BLaER1 (cell line): Measurements from ENCODE around the gene MAP2K5.

ENCODE experiments used
- H3K27ac ChIP-seq: shearing (Covaris generic); formaldehyde crosslinking; 2 replicates; pipeline ENCODE4 v1.8.1; 2022
- H3K27me3 ChIP-seq: shearing (Covaris generic); formaldehyde crosslinking; 2 replicates; pipeline ENCODE4 v1.8.1; 2022
- H3K36me3 ChIP-seq: shearing (Covaris generic); formaldehyde crosslinking; 2 replicates; pipeline ENCODE4 v1.8.1; 2022
- H3K4me1 ChIP-seq: shearing (Covaris generic); formaldehyde crosslinking; 2 replicates; pipeline ENCODE4 v1.8.1; 2022
- H3K4me2 ChIP-seq: shearing (Covaris generic); formaldehyde crosslinking; 2 replicates; pipeline ENCODE4 v1.8.1; 2022
- H3K4me3 ChIP-seq: shearing (Covaris generic); formaldehyde crosslinking; 2 replicates; pipeline ENCODE4 v1.8.1; 2022
- H3K9ac ChIP-seq: shearing (Covaris generic); formaldehyde crosslinking; 2 replicates; pipeline ENCODE4 v1.8.1; 2022
- H3K9me3 ChIP-seq: shearing (Covaris generic); formaldehyde crosslinking; 2 replicates; pipeline ENCODE4 v1.8.1; 2022
- H4K20me1 ChIP-seq: shearing (Covaris generic); formaldehyde crosslinking; 2 replicates; pipeline ENCODE4 v1.8.1; 2022
- Cebpa-rat ChIP-seq: shearing (Covaris generic); IDR thresholded peaks from 2 replicates; pipeline ENCODE4 v1.8.1; 2022

Gene MAP2K5

DNA sequence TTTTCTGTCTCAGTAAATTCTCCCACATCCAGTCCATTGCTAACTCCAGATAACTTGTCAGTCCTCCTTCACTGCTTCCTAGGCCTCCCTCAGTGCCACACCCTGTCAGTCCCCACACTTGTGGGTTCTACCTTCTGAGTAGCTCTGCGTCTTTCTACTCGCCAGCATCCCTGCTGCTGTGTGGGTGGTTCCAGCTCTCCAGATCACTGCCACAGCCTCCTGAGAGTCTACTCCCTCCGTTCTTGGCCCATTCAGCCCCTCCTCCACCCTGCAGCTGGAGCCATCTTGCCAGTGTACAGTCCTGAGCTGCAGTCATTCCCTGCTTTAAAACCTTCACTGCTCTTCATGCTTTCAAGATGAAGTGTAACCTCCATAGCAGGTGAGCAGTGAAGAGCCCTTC lies 45.3 kb downstream of the MAP2K5 start:
- H3K4me2 ChIP-seq = no peak overlapping the region
- no peak for TF ChIP-seq Cebpa-rat
- H4K20me1 ChIP-seq = no peaks in the 10 kb centered on the region
- no peaks in the 10 kb centered on the region for H3K27me3 ChIP-seq
- no peak overlapping the region for H3K27ac ChIP-seq
- peaks cover 11% of the 10 kb centered on the region for H3K4me1 ChIP-seq
- no peak overlapping the region for H3K4me3 ChIP-seq
- peaks cover 54% of the 10 kb centered on the region for H3K36me3 ChIP-seq
- no peak overlapping the region for H3K9ac ChIP-seq
- H3K9me3 ChIP-seq = no peaks in the 10 kb centered on the region

GRCh38 chr15:67590191-67590590 lies 47.7 kb downstream of the MAP2K5 start:
- Histone ChIP-seq H3K4me3 (no peak overlapping the region), H3K9me3 (no peaks in the 10 kb centered on the region), H3K27ac (no peak overlapping the region), H3K4me2 (no peak overlapping the region), H3K36me3 (peaks cover 61% of the 10 kb centered on the region), H4K20me1 (no peaks in the 10 kb centered on the region), H3K4me1 (no peaks in the 10 kb centered on the region), H3K9ac (no peak overlapping the region), H3K27me3 (no peaks in the 10 kb centered on the region)
- TF ChIP-seq Cebpa-rat = no peak

DNA sequence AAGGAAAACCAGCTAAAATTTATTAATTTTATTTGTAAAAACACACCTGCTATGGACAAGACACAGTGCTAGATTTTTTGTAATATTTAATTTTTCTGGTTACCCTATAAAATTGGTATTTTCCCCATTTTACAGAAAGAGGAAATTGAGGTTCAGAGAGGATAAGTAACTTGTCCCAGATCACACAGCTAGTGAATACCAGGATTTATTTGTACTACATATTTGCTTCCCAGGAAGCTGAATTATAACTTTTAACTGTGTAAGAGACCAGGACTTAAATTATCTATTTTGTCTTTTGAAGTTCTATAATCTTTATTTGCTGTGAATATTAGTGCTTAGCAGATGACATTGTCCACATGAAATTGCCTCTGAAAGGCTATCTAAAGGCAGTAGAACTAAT lies 49.7 kb downstream of the MAP2K5 start:
- Histone ChIP-seq H4K20me1 (no peaks in the 10 kb centered on the region), H3K27me3 (no peaks in the 10 kb centered on the region), H3K9me3 (no peaks in the 10 kb centered on the region), H3K36me3 (peaks cover 56% of the 10 kb centered on the region), H3K4me3 (no peak overlapping the region), H3K4me1 (no peaks in the 10 kb centered on the region), H3K9ac (no peak overlapping the region), H3K27ac (no peak overlapping the region), H3K4me2 (no peak overlapping the region)
- no peak for TF ChIP-seq Cebpa-rat

DNA sequence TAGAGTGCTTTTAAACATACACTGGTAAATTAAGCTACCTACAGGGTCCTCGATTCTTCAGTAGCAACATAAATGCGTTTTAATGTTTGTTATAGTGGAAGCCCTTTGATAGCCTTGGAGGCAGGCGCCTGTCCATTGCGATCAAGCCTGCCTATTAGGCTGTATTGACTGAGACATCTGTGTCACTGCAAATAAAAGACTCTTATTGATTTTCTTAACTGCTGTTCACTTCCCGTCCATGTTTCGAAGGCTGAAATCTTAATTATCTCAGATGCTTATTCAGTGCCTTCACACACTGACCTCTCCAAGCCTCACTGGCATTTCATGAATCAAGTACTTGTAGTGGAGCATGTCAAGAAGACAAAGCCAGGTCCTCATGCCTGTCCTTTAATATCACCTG lies 51.1 kb downstream of the MAP2K5 start:
- H3K4me2 ChIP-seq = no peak overlapping the region
- H3K9me3 ChIP-seq = no peaks in the 10 kb centered on the region
- H3K4me1 ChIP-seq = no peaks in the 10 kb centered on the region
- no peak overlapping the region for H3K9ac ChIP-seq
- H3K36me3 ChIP-seq = peaks cover 43% of the 10 kb centered on the region
- no peak for TF ChIP-seq Cebpa-rat
- no peaks in the 10 kb centered on the region for H3K27me3 ChIP-seq
- no peaks in the 10 kb centered on the region for H4K20me1 ChIP-seq
- H3K4me3 ChIP-seq = no peak overlapping the region
- H3K27ac ChIP-seq = no peak overlapping the region

DNA sequence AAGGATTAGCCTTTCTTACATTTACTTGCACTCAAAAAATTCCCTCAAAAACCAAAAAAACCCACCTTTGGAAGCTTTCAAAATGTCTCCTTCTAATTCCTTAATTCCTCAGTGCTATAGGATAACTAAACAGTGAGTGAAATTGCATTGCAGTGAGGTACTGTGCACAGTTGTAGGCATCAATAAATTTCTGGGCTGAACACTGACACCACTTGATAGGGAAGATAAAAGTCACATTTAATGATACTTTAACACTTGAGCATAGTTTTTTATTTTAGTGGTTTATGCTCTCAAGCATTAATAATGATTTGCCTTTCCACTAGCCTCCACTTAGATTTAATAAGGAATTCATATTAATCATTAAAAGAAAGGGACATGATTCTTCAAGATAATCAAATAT lies 52.3 kb downstream of the MAP2K5 start:
- TF ChIP-seq Cebpa-rat = no peak
- Histone ChIP-seq H3K4me2 (no peak overlapping the region), H3K4me3 (no peak overlapping the region), H3K27ac (no peak overlapping the region), H4K20me1 (no peaks in the 10 kb centered on the region), H3K4me1 (no peaks in the 10 kb centered on the region), H3K36me3 (peaks cover 34% of the 10 kb centered on the region), H3K9ac (no peak overlapping the region), H3K27me3 (no peaks in the 10 kb centered on the region), H3K9me3 (no peaks in the 10 kb centered on the region)

DNA sequence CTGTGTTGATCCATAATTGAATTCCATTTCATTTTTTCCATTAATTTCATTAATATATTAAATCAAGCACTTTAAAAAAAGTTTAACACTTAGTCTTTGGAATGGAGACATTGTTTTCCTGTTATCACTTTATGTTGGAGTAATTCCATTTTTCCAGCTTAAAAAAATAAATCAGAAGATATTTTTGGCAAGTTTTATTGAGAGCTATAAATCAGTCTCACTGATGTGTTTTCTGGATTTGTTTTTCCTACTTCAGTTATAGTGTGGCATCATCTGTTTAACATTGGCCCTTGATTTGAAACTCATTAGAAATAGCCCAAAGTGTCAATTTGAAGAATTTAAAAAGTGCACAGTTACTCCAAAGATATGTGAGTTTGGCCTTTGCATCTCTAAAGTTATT lies 53.1 kb downstream of the MAP2K5 start:
- no peaks in the 10 kb centered on the region for H3K27me3 ChIP-seq
- H3K4me2 ChIP-seq = no peak overlapping the region
- no peak overlapping the region for H3K27ac ChIP-seq
- H3K36me3 ChIP-seq = peaks cover 35% of the 10 kb centered on the region
- no peak overlapping the region for H3K4me3 ChIP-seq
- H3K9ac ChIP-seq = no peak overlapping the region
- no peaks in the 10 kb centered on the region for H4K20me1 ChIP-seq
- TF ChIP-seq Cebpa-rat = no peak
- H3K9me3 ChIP-seq = no peaks in the 10 kb centered on the region
- no peaks in the 10 kb centered on the region for H3K4me1 ChIP-seq

DNA sequence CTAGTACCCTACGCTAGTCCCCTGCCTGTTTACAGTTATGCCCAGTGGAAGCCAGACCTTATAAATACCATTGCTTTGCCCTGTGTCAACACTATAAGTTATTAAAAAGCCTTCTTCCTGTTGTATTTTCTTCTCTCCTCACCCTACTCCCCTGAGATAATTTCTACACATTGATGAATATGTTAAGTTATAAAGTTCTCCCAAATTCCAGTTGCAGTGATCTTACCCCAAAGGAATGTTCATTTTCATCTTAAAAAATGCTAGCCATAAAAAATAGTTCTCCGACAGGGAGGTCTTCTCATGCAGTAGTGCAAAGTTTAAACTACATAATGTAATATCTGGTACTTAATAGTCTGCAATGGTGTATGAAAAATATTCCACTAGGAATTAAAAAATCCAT lies 58.6 kb downstream of the MAP2K5 start:
- Histone ChIP-seq H3K27ac (no peak overlapping the region), H3K4me2 (no peak overlapping the region), H3K9me3 (no peaks in the 10 kb centered on the region), H3K9ac (no peak overlapping the region), H3K4me3 (no peak overlapping the region), H3K36me3 (peaks cover 21% of the 10 kb centered on the region; the same call in 1 of the 2 replicates), H3K27me3 (no peaks in the 10 kb centered on the region), H3K4me1 (no peaks in the 10 kb centered on the region), H4K20me1 (no peaks in the 10 kb centered on the region)
- TF ChIP-seq Cebpa-rat = no peak

DNA sequence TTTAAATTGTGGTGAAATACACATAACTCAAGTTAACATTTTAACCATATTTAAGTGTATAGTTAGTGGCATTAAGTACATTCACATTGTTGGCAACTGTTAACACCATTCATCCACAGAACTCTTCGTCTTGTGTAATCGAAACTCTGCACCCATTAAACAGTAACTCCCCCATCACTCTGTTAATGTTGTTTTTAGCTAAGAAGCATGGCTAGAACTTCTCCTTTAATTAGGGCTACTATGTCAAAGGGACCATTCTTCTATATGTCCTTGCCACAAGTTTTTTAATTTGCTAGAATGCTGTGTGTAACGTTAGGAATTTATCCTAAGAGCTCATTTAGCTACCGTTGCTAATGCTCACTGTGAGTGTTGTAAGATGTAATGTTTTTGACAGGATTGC lies 60.6 kb downstream of the MAP2K5 start:
- no peak overlapping the region for H3K27ac ChIP-seq
- H3K4me1 ChIP-seq = no peaks in the 10 kb centered on the region
- H3K27me3 ChIP-seq = no peaks in the 10 kb centered on the region
- no peak overlapping the region for H3K4me3 ChIP-seq
- H4K20me1 ChIP-seq = no peaks in the 10 kb centered on the region
- no peak overlapping the region for H3K9ac ChIP-seq
- no peaks in the 10 kb centered on the region for H3K9me3 ChIP-seq
- H3K4me2 ChIP-seq = no peak overlapping the region
- TF ChIP-seq Cebpa-rat = no peak
- H3K36me3 ChIP-seq = peaks cover 21% of the 10 kb centered on the region

DNA sequence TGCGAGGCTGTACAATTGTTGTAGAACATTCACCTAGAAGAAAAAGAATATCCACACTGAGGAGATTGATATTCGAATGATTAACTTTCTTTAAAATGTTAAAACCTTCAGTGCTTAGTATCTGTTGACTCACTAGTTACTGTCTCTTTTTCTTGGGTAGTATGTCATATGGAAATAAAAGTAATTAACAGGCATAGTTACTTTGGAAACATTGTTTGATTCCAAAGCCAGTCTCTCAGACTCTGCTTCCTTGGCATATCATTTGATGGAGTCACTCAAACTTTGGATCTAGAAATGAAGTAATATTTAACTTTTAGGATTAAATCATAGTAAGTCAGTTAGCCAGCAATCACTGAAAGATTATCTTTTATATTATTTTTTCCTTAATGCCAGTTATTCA lies 63.4 kb downstream of the MAP2K5 start:
- Histone ChIP-seq H3K27me3 (no peaks in the 10 kb centered on the region), H3K4me1 (no peaks in the 10 kb centered on the region), H3K36me3 (peaks cover 23% of the 10 kb centered on the region), H3K9me3 (no peaks in the 10 kb centered on the region), H3K27ac (no peak overlapping the region), H4K20me1 (no peaks in the 10 kb centered on the region), H3K4me2 (no peak overlapping the region), H3K4me3 (no peak overlapping the region), H3K9ac (no peak overlapping the region)
- TF ChIP-seq Cebpa-rat = no peak

GRCh38 chr15:67606742-67607141 lies 64.2 kb downstream of the MAP2K5 start:
- Histone ChIP-seq H3K4me3 (no peak overlapping the region), H3K4me1 (no peaks in the 10 kb centered on the region), H3K27ac (no peak overlapping the region), H3K9me3 (no peaks in the 10 kb centered on the region), H4K20me1 (no peaks in the 10 kb centered on the region), H3K27me3 (no peaks in the 10 kb centered on the region), H3K4me2 (no peak overlapping the region), H3K9ac (no peak overlapping the region), H3K36me3 (peaks cover 22% of the 10 kb centered on the region)
- TF ChIP-seq Cebpa-rat = no peak

DNA sequence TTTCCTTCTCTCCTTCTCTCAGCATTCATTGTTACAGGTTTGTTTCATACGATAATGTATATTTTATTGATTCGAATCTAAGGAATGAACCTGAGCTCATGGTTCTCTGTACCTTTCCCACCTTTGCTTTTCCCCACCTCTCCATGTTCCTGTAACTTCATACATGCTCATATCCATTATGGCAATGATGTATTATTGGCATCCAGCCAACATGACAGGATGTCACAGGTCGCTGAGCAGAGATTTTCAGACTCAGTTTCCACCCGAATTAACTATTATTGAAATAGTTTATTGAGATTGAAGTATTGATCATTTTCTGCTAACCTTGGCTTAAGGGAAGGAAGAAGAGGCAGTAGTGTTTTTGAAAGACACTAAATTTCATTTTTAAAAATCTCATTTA lies 64.8 kb downstream of the MAP2K5 start:
- Histone ChIP-seq H3K4me2 (no peak overlapping the region), H3K9ac (no peak overlapping the region), H3K27ac (no peak overlapping the region), H3K4me1 (no peaks in the 10 kb centered on the region), H3K27me3 (no peaks in the 10 kb centered on the region), H3K36me3 (peaks cover 17% of the 10 kb centered on the region), H3K4me3 (no peak overlapping the region), H4K20me1 (no peaks in the 10 kb centered on the region), H3K9me3 (no peaks in the 10 kb centered on the region)
- TF ChIP-seq Cebpa-rat = no peak
